Stimulated activated CD8-positive, alpha-beta memory T cell treated with anti-CD3 and anti-CD28 coated beads, Interleukin-15, amount 100 ng/mL, for 4 hours (primary cell): ENCODE data around the gene TMEM178B.

Experiments
- DNase-seq, 2 donors: peaks; one replicate each; pipeline ENCODE4 v3.0.0-alpha.2; 2020; ENCODE audit warnings: low read depth in 2 of 2

The TMEM178B gene

GRCh38 chr7:141466151-141466904 lies 392.5 kb downstream of the TMEM178B start:
- DNase-seq, result no peak

- DNase-seq, result no peak
These were observed 394.5 kb downstream of the TMEM178B start for GRCh38 chr7:141468341-141468740.

- no peak for DNase-seq
These were observed 401.8 kb downstream of the TMEM178B start for GRCh38 chr7:141475679-141476078.

- no peak for DNase-seq
These were observed 404.0 kb downstream of the TMEM178B start for GRCh38 chr7:141477865-141478264.

GRCh38 chr7:141478845-141479244 lies 405.0 kb downstream of the TMEM178B start:
- DNase-seq, result no peak

GRCh38 chr7:141480953-141481352 lies 407.1 kb downstream of the TMEM178B start:
- no peak for DNase-seq

- DNase-seq, result no peak
These were observed 408.1 kb downstream of the TMEM178B start for GRCh38 chr7:141481971-141482370.

GRCh38 chr7:141483044-141483443 lies 409.2 kb downstream of the TMEM178B start:
- no peak for DNase-seq

- DNase-seq, result no peak
These were observed 411.0 kb downstream of the TMEM178B start for GRCh38 chr7:141484907-141485306.

- DNase-seq, result no peak
These were observed 413.1 kb downstream of the TMEM178B start for GRCh38 chr7:141486959-141487358.

GRCh38 chr7:141490474-141490873 lies 416.6 kb downstream of the TMEM178B start:
- no peak for DNase-seq

GRCh38 chr7:141495057-141495456 lies 421.2 kb downstream of the TMEM178B start:
- no peak for DNase-seq

- no peak for DNase-seq
These were observed 423.5 kb downstream of the TMEM178B start for GRCh38 chr7:141497391-141497790.

- DNase-seq, result no peak
These were observed 426.7 kb downstream of the TMEM178B start for GRCh38 chr7:141500608-141501007.

GRCh38 chr7:141501451-141501850 lies 427.6 kb downstream of the TMEM178B start:
- no peak for DNase-seq

GRCh38 chr7:141511316-141511675 lies 437.4 kb downstream of the TMEM178B start:
- no peak for DNase-seq

GRCh38 chr7:141511676-141512396 lies 438.0 kb downstream of the TMEM178B start:
- no peak for DNase-seq

- no peak for DNase-seq
These were observed 438.7 kb downstream of the TMEM178B start for GRCh38 chr7:141512597-141512996.

- no peak for DNase-seq
These were observed 439.9 kb downstream of the TMEM178B start for GRCh38 chr7:141513720-141514119.

- DNase-seq, result no peak
These were observed 442.1 kb downstream of the TMEM178B start for GRCh38 chr7:141515941-141516340.

GRCh38 chr7:141519623-141520022 lies 445.8 kb downstream of the TMEM178B start:
- no peak for DNase-seq

- no peak for DNase-seq
These were observed 448.9 kb downstream of the TMEM178B start for GRCh38 chr7:141522657-141523342.
